Peyer's patch (tissue), 4 donors: Measurements from ENCODE around the gene RIIAD1.

Source experiments
- CTCF ChIP-seq, 6 experiments: fragments of 450-650 bp in 4 of 6; fragments of 200-600 bp in 2 of 6; sonication (generic) in 1 of 6; IDR thresholded peaks; one replicate each; pipeline ENCODE4 v1.5.1; 2017 to 2019; ENCODE audit warnings: antibody characterized with exemption in 6 of 6, mild to moderate bottlenecking in 3 of 6, moderate library complexity in 1 of 6
- POLR2A ChIP-seq, 2 donors: fragments of 450-650 bp; IDR thresholded peaks; one replicate each; pipeline ENCODE4 v1.5.1; 2017; ENCODE audit warnings: antibody characterized with exemption in 2 of 2, mild to moderate bottlenecking in 2 of 2, moderate library complexity in 2 of 2

- TF ChIP-seq CTCF (IDR thresholded peaks at IDR 0.05): no peak
- TF ChIP-seq POLR2A (IDR thresholded peaks at IDR 0.05): no peak
These were observed 16.2 kb downstream of the RIIAD1 start for GRCh38 chr1:151737479-151737878.
